ENCODE results near the gene TEAD1.
A peak's percentile ranks its signal among the peaks of the same experiment; 100 is the strongest.

TEAD1 gene

DNA sequence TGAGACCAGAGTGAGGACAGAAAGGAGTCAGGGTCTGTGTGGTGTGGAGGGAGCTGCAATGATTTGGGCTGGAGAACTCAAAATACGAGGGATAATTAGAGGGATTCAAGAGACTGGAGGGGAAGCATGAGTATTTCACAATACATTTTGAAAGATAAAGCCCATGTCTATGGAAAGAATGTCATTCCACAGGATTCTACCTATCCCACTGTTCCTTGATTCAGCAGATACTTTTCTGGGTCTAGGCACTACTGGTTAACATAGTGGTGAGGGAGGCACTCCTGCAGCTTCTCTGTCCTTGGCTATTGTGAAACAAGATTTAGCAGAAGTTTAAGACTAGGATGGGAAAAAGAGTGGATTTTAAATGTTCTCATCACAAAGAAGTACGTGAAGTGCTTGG, 262.0 kb downstream of the TEAD1 start:
- DNase-seq (ENCODE audit: low read depth in 2 of 2), result no peak

DNA sequence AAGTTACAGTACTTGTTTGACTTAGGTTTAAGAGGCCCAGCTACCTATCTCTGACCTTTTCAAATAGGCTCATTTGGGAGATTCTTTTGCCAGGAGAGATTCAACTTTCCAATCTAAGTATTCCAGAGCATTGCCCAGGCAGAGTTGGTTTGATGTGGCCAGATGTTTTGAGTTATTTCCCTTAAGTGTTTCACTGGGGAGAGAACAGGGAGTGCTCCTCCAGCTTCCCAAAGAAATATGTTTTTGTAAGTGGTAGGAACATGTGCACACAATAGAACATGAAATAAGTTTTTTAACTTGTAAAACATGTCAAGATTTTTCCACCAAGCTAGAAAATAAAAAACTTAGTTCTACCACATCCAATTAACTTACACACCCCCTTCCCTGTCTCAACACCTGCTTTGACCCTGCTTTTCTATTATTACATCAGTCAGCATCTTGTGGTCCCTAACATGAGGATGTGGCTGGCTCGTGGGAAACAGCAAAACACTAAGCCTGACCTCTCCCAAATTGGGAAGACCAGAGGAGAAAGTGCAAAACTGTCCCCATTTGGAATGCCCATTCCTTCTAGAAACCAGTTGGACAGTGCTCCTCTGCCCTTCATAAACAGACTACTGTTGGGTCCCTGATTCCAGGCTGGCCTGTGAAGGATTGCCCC, 264.5 kb downstream of the TEAD1 start:
- DNase-seq (ENCODE audit: low read depth in 2 of 2), result no peak

DNA sequence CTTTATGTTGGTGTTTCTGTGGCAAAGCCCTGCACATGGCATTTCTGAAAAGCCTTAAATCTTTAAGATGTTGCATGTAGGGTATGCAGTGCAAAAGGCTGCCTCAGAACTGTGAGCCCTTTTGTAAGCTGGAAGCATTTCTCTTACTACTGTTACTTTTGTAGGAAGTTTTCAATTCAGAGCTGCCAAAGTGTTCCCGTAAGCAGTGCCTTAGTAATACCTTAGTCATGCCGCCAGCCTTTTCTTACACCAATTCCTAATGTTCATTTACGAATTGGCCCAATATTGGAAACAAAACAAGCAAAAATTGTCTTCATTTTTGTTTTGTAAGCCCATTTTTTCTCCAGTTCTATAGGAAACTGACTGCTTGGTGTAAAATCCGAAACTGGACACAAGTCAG, 267.4 kb downstream of the TEAD1 start:
- no peak for DNase-seq (ENCODE audit: low read depth in 2 of 2)

DNA sequence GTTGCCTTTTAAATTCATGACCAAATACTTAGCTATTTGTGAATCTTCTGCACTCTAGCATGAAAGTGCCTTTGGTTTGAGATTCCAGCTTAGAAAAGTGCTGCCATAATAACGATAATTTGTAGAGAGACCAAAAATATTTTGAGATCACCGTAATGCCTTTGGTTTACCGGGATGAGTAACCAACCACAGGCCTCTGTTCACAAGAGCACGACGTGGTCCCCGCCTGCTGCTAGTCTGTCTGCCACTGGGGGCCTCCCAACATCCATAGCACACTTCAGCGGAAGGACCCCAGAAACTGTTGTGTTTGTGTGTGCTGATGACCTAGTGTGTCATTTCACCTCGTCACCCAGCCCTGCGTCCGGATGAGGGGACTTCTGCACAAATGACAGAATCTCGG, 267.9 kb downstream of the TEAD1 start:
- no peak for DNase-seq (ENCODE audit: low read depth in 2 of 2)

DNA sequence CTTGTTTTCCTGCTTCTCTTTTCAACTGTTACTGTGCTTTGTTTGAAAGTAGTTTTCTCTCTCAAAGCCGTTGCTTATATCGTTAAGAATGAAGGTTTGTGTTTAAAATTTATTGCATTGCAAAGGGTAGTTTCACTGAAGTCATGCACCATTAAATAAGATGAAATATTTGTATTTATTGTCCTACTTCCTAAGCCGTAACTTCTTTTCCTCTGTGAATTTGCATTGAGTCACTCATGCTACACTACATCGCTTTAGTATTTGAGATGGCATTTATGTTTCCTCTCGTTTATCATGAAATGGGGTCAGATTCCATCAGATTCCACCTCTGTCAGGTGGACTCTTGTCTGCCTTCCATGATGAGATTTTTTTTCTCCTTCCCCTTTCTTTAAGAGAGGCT, 269.1 kb downstream of the TEAD1 start:
- no peak for DNase-seq (ENCODE audit: low read depth in 2 of 2)

GRCh38 chr11:12944889-12945288, 270.7 kb downstream of the TEAD1 start:
- DNase-seq (ENCODE audit: low read depth in 2 of 2), result no peak

- DNase-seq (ENCODE audit: low read depth in 2 of 2), result no peak
Observed at GRCh38 chr11:12949453-12949852, 275.2 kb downstream of the TEAD1 start.

GRCh38 chr11:12950670-12951069, 276.4 kb downstream of the TEAD1 start:
- no peak for DNase-seq (ENCODE audit: low read depth in 2 of 2)

- DNase-seq (ENCODE audit: low read depth in 2 of 2), result no peak
Observed at GRCh38 chr11:12951376-12951775, 277.2 kb downstream of the TEAD1 start.

DNA sequence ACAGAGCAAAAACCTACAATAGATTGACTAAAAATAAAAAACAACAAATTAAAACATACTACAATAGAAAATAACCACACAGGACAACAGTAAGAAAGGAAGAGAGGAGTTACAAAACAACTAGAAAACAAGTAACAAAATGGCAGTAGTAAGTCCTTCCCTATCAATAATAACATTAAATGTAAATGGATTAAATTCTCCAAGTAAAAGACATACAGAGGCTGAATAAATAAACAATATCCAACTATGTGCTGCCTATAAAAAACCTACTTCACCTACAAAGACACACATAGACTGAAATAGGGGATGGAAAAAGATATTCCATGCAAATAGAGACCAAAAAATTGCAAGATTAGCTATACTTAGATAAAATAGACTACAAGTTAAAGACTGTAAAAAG, 277.9 kb downstream of the TEAD1 start:
- no peak for DNase-seq (ENCODE audit: low read depth in 2 of 2)

DNA sequence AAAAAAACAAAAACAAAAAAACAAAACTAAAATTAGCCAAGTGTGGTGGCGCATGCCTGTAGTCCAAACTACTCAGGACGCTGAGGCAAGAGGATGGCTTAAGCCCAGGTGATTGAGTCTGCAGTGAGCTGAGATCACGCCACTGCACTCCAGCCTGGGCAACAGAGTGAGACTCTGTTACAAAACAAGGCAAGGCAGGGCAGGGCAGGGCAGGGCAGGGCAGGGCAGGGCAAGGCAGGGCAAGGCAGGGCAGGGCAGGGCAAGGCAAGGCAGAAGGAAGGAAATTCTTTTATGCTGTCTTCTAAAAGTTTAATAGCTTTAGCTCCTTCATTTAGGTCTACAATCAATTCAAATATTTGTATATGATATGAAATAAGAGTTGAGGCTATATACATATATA, 284.8 kb downstream of the TEAD1 start:
- no peak for DNase-seq (ENCODE audit: low read depth in 2 of 2)

DNA sequence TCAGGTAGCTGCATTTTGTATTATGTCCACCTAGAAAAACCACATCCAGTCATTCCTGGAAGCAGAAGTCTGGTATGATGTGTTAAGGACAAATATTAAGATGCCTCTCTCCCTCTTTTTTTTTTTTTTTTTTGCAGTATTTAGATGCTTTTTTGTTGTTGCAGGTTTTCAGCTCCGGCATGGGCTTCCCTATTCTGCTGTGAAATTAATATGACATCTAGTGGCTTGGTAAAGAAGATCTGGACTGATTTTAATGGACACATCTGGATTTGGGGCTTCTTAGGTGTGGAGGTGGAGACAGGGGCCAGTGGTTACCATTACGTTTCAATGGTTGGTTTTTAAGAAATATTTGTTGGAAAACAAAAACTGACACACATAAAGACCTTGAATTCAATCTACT, 287.4 kb downstream of the TEAD1 start:
- no peak for DNase-seq (ENCODE audit: low read depth in 2 of 2)

GRCh38 chr11:12962306-12962705, 288.1 kb downstream of the TEAD1 start:
- no peak for DNase-seq (ENCODE audit: low read depth in 2 of 2)

- no peak for DNase-seq (ENCODE audit: low read depth in 2 of 2)
Observed at GRCh38 chr11:12963051-12963450, 288.8 kb downstream of the TEAD1 start.

- DNase-seq (ENCODE audit: low read depth in 2 of 2), result peak; percentile 17 to 23
Observed at GRCh38 chr11:12963792-12964536, 289.7 kb downstream of the TEAD1 start.

- no peak for DNase-seq (ENCODE audit: low read depth in 2 of 2)
Observed at GRCh38 chr11:12964650-12965049, 290.4 kb downstream of the TEAD1 start.

DNA sequence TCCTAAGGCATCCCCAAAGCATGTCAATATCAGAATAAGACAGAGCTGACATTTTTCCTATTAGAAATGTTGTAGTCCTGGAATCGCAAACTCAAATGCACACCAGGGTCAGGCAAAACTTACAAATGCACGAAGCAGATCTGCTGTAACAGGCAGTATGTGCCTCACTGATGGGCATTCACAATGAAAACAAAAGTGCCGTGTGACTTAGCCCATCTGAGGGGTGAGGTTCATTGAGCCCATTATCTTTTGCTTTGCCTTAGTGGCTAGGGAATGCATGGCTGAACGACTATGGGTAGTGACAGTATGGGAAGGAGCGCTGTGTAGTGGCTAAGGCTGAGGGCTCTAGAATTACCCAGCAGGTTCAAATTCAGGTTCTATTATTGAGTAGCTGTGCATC, 291.8 kb downstream of the TEAD1 start:
- DNase-seq (ENCODE audit: low read depth in 2 of 2), result no peak

- DNase-seq (ENCODE audit: low read depth in 2 of 2), result no peak
Observed at GRCh38 chr11:12968101-12968500, 293.9 kb downstream of the TEAD1 start.

DNA sequence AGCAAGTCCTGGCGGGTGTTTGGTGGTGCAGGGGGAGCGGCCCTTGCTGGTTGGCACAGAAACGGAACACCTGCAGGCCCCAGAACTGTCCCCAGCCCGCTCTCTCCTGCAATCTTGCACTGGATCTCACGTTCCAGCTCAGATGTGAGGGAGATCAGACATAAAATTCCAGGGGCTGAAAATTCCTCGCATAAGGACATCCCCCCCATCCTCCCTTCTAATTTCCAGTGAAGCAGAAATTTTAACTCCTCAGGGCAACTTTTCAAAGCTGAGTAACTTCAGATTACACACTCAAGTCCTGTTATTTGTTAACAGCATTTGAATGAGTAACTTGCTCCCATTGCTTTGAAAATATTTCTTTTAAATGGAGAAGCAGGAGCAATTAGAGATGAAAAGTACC, 294.6 kb downstream of the TEAD1 start:
- no peak for DNase-seq (ENCODE audit: low read depth in 2 of 2)

DNA sequence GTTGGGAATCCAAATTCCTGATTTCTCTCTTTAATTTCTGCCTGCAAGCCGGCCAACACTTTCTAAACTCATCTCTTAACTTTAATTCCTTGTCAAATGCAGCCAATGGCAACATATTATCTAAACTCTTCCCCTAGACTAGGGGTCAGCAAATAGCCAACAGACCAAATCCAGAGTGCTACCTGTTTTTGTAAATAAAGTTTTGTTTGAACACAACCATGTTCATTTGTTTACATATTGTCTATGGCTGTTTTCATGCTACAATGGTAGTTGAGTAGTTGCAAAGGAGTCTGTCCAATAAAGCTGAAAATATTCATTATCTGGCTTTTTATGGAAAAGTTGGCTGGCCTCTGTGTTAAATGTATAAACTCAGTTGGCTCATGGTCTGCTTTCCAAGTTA, 297.7 kb downstream of the TEAD1 start:
- no peak for DNase-seq (ENCODE audit: low read depth in 2 of 2)

GRCh38 chr11:12973528-12974181, 299.4 kb downstream of the TEAD1 start:
- no peak for DNase-seq (ENCODE audit: low read depth in 2 of 2)

DNA sequence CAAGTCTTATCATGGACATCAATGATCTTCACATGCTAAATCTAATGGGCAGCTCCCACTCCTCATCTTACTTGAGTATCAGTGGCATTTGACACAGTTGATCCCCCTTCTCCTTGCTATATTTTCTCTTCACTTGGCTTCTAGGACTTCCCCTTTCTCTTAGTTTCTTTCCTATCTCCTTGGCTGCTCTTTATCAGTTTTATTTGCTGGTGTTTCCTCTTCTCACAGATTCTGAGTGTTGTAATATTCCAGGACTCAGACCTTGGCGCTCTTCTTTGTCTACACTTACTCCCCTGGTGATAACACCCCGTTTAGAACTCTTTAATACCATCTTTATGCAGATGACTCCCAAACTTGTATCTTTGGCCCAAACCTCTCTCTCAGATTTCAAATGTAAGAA, 301.0 kb downstream of the TEAD1 start:
- no peak for DNase-seq (ENCODE audit: low read depth in 2 of 2)

Data from fibroblast of skin of left biceps (primary cell).